GM23338 (cell line): ENCODE measurements around the gene ROR1. TPM values are rescaled to one million over a fixed set of nuclear protein-coding genes. Genes with fewer than 3 reads are reported as not detected.

Source experiments
- ATAC-seq: fragments of 200-7000 bp; cut with Tn5 transposase; 3 replicates; pipeline ENCODE4 v1.9.1; 2020
- DNase-seq: peaks from one replicate; pipeline ENCODE4 v3.0.0-alpha.2; 2015; ENCODE audit warnings: low spot score
- H2AFZ ChIP-seq: fragments of 200-600 bp; sonication (generic); 2 replicates; pipeline ENCODE4 v1.8.0; 2016; ENCODE audit warnings: antibody characterized with exemption, mild to moderate bottlenecking, moderate library complexity
- H3F3A ChIP-seq: fragments of 200-600 bp; sonication (generic); replicated peaks from 2 replicates; pipeline ENCODE4 v1.8.0; 2017; ENCODE audit warnings: antibody characterized with exemption, mixed run types, low read depth
- H3K27ac ChIP-seq: fragments of 200-600 bp; sonication (generic); 2 replicates; pipeline ENCODE4 v1.6.1; 2016; ENCODE audit warnings: low read depth
- H3K27me3 ChIP-seq: fragments of 200-600 bp; sonication (generic); 2 replicates; pipeline ENCODE4 v1.8.0; 2016; ENCODE audit warnings: mild to moderate bottlenecking, mixed run types, moderate library complexity; ENCODE audit not compliant: insufficient read depth
- H3K36me3 ChIP-seq: fragments of 200-600 bp; sonication (generic); 2 replicates; pipeline ENCODE4 v1.8.0; 2016; ENCODE audit warnings: mild to moderate bottlenecking; ENCODE audit not compliant: insufficient read depth
- H3K4me1 ChIP-seq: fragments of 200-600 bp; sonication (generic); 2 replicates; pipeline ENCODE4 v1.8.0; 2016; ENCODE audit warnings: mild to moderate bottlenecking, moderate library complexity; ENCODE audit not compliant: insufficient read depth
- H3K4me2 ChIP-seq: fragments of 200-600 bp; sonication (generic); 2 replicates; pipeline ENCODE4 v1.7.1; 2017; ENCODE audit warnings: mixed run types
- H3K4me3 ChIP-seq: fragments of 200-600 bp; sonication (generic); 2 replicates; pipeline ENCODE4 v1.6.1; 2016; ENCODE audit warnings: mixed run types
- H3K79me2 ChIP-seq: fragments of 200-600 bp; sonication (generic); replicated peaks from 2 replicates; pipeline ENCODE4 v1.8.0; 2017; ENCODE audit warnings: mild to moderate bottlenecking; ENCODE audit not compliant: insufficient read depth
- H3K9me2 ChIP-seq: fragments of 200-600 bp; sonication (generic); 2 replicates; pipeline ENCODE4 v1.8.0; 2017; ENCODE audit not compliant: insufficient read depth
- H4K20me1 ChIP-seq: fragments of 200-600 bp; sonication (generic); replicated peaks from 2 replicates; pipeline ENCODE4 v1.8.0; 2017; ENCODE audit warnings: mild to moderate bottlenecking; ENCODE audit not compliant: insufficient read depth
- H3K27ac Mint-ChIP-seq: 2 replicates; pipeline ENCODE4 v1.8.0; 2020; ENCODE audit warnings: inconsistent platforms, mild to moderate bottlenecking, moderate library complexity, mixed read lengths
- H3K27me3 Mint-ChIP-seq: 3 replicates; pipeline ENCODE4 v1.8.0; 2022; ENCODE audit warnings: low read depth, mild to moderate bottlenecking, moderate library complexity, mixed read lengths, inconsistent platforms; ENCODE audit not compliant: insufficient read depth, poor library complexity
- H3K36me3 Mint-ChIP-seq: 3 replicates; pipeline ENCODE4 v1.8.0; 2021; ENCODE audit warnings: low read depth, mild to moderate bottlenecking, inconsistent platforms, moderate library complexity, mixed read lengths
- H3K4me1 Mint-ChIP-seq: 3 replicates; pipeline ENCODE4 v1.8.0; 2020; ENCODE audit warnings: mild to moderate bottlenecking, inconsistent platforms, mixed read lengths
- H3K4me3 Mint-ChIP-seq: 3 replicates; pipeline ENCODE4 v1.8.0; 2021; ENCODE audit warnings: moderate library complexity, mild to moderate bottlenecking, inconsistent platforms, mixed read lengths
- H3K9me3 Mint-ChIP-seq: 3 replicates; pipeline ENCODE4 v1.8.0; 2020; ENCODE audit warnings: moderate library complexity, mild to moderate bottlenecking, inconsistent platforms, mixed read lengths
- CREB1 ChIP-seq: fragments of 250-450 bp; sonication (Bioruptor Pico); IDR thresholded peaks from 2 replicates; pipeline ENCODE4 v1.5.0; 2020; ENCODE audit warnings: low read depth, mild to moderate bottlenecking, moderate library complexity
- EZH2 ChIP-seq: fragments of 200-600 bp; sonication (generic); IDR thresholded peaks from one replicate; pipeline ENCODE4 v1.8.0; 2017; ENCODE audit warnings: antibody characterized with exemption, mild to moderate bottlenecking, low read depth; ENCODE audit not compliant: unreplicated experiment
- EZH2phosphoT487 ChIP-seq: fragments of 200-600 bp; sonication (generic); IDR thresholded peaks from one replicate; pipeline ENCODE4 v1.8.1; 2018; ENCODE audit warnings: antibody characterized with exemption; ENCODE audit not compliant: unreplicated experiment
- JUNB ChIP-seq: IDR thresholded peaks from one replicate; pipeline ENCODE4 v1.6.1; 2016; ENCODE audit warnings: antibody characterized with exemption; ENCODE audit not compliant: unreplicated experiment
- NANOG ChIP-seq: IDR thresholded peaks from 2 replicates; pipeline ENCODE4 v1.6.1; 2016; ENCODE audit warnings: antibody characterized with exemption, borderline replicate concordance
- POLR2AphosphoS5 ChIP-seq: IDR thresholded peaks from 2 replicates; pipeline ENCODE4 v1.6.1; 2016; ENCODE audit warnings: antibody characterized with exemption, low read depth
- STAT1 ChIP-seq: IDR thresholded peaks from one replicate; pipeline ENCODE4 v1.6.1; 2016; ENCODE audit warnings: antibody characterized with exemption; ENCODE audit not compliant: unreplicated experiment
- ZNF114 ChIP-seq: fragments of 250-450 bp; sonication (Bioruptor Pico); IDR thresholded peaks from 2 replicates; pipeline ENCODE4 v1.5.0; 2020; ENCODE audit warnings: mild to moderate bottlenecking, moderate library complexity
- ZNF331 ChIP-seq: fragments of 250-450 bp; sonication (Bioruptor Pico); IDR thresholded peaks from 2 replicates; pipeline ENCODE4 v1.5.0; 2020; ENCODE audit warnings: low read depth, mild to moderate bottlenecking, moderate library complexity
- polyA plus RNA-seq: library from polyadenylated mRNA; unstranded; fragments of >200 nt; fragmentation: Nextera tagmentation; extraction: Ambion mirVana; gene quantifications from 2 replicates; pipeline ENCODE4 v1.2.1, GENCODE V29; 2016
- total RNA-seq: library from RNA; depleted of rRNA; stranded (reverse); fragments of >200 nt; shearing (Covaris generic); gene quantifications from 2 replicates; pipeline ENCODE4 v1.2.3, GENCODE V29; 2014
- TF ChIP-seq, protein P1 (sequence below), 2 experiments: fragments of 200-600 bp in 1 of 2; sonication (generic) in 1 of 2; conservative IDR thresholded peaks; 2 replicates each; pipeline versions ENCODE4 v1.5.1 to v1.6.1; 2016 to 2017; ENCODE audit warnings: antibody characterized with exemption in 2 of 2, low read depth in 2 of 2, mild to moderate bottlenecking in 2 of 2, moderate library complexity in 1 of 2
- TF ChIP-seq, protein P2 (sequence below): IDR thresholded peaks from one replicate; pipeline ENCODE4 v1.6.1; 2018; ENCODE audit warnings: antibody characterized with exemption; ENCODE audit not compliant: unreplicated experiment
- TF ChIP-seq, protein P3 (sequence below): IDR thresholded peaks from 2 replicates; pipeline ENCODE4 v1.6.1; 2016; ENCODE audit warnings: antibody characterized with exemption
- TF ChIP-seq, protein P4 (sequence below): fragments of 250-450 bp; sonication (Bioruptor Pico); IDR thresholded peaks from 2 replicates; pipeline ENCODE4 v1.5.0; 2020; ENCODE audit warnings: mild to moderate bottlenecking, moderate library complexity

Gene ROR1
- total and polyA plus RNA-seq, 2 experiments from 2014 or later, result 59.7 to 96.0 TPM

DNA sequence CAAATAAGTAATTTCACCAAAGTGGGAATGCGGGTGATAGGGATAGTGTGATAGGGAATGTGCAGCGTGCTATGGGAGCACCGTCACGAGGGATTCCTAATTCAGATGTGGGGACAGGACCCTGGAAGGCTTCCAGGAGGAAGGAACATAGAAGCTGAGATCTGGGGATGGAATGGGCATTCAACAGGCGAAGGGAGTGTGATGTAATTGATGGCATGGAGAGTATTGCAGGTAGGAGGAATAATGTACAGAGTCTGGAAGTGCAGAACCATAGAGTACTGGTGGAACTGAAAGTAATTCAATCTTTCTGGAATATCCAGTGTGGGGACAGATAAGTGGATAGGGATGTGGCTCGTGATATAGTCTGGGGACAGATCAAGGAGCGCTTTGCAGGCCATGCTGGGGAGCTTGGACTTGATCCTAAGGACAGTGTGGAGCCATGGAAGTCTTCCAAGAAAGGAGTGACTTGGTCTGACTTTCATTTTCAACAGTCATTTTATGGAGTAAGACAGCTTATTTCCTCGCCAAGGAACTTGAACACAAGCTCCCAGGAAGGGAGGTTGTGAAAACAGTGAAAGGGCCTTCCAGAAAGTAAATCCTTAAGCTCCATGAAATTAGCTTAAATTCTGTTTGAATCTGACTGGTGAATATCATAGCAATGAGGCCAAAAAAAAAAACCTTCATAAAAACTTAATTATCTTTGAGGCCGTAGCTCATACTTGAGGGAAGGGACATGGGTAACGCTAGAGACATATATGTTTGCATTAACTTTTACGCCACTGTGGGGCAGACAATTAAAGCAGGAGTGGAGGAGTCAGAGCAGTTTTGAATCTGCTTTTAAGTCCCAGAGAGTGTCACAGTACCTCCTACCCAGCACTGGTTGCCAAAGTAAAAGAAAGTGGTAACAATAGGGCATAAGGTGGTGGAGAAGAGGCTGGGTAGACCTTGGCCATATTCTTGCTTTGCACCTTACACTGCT lies 55.8 kb downstream of the ROR1 start:
- no peaks in the 10 kb centered on the region for H3K27me3 ChIP-seq
- peaks cover 69% of the 10 kb centered on the region for H3K4me1 Mint-ChIP-seq
- H4K20me1 ChIP-seq, result peaks cover 31% of the 10 kb centered on the region
- peaks cover 7% of the 10 kb centered on the region for H3K9me3 Mint-ChIP-seq
- H3K27ac Mint-ChIP-seq, result 0 out of 2 replicates have a peak overlapping the region, but pooled peaks have one; percentile 63
- no peaks in the 10 kb centered on the region for H3F3A ChIP-seq
- no peak overlapping the region for H3K4me2 ChIP-seq
- H2AFZ ChIP-seq, result no peak overlapping the region
- no peaks in the 10 kb centered on the region for H3K9me2 ChIP-seq
- no peak overlapping the region for H3K4me3 Mint-ChIP-seq
- no peaks in the 10 kb centered on the region for H3K36me3 ChIP-seq
- H3K27ac ChIP-seq, result no peak overlapping the region
- H3K4me1 ChIP-seq, result peaks cover 58% of the 10 kb centered on the region
- no peak for DNase-seq
- H3K36me3 Mint-ChIP-seq, result peaks cover 31% of the 10 kb centered on the region
- ATAC-seq, result no peak
- peaks cover 2% of the 10 kb centered on the region for H3K27me3 Mint-ChIP-seq
- no peak for TF ChIP-seq ZNF114 (CRISPR knock-in tag)
- no peak for TF ChIP-seq EZH2
- TF ChIP-seq, protein P1, sequence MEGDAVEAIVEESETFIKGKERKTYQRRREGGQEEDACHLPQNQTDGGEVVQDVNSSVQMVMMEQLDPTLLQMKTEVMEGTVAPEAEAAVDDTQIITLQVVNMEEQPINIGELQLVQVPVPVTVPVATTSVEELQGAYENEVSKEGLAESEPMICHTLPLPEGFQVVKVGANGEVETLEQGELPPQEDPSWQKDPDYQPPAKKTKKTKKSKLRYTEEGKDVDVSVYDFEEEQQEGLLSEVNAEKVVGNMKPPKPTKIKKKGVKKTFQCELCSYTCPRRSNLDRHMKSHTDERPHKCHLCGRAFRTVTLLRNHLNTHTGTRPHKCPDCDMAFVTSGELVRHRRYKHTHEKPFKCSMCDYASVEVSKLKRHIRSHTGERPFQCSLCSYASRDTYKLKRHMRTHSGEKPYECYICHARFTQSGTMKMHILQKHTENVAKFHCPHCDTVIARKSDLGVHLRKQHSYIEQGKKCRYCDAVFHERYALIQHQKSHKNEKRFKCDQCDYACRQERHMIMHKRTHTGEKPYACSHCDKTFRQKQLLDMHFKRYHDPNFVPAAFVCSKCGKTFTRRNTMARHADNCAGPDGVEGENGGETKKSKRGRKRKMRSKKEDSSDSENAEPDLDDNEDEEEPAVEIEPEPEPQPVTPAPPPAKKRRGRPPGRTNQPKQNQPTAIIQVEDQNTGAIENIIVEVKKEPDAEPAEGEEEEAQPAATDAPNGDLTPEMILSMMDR (conservative IDR thresholded peaks at IDR 0.05; ENCODE audit: low read depth in 2 of 2), result no peak
- TF ChIP-seq, protein P2, sequence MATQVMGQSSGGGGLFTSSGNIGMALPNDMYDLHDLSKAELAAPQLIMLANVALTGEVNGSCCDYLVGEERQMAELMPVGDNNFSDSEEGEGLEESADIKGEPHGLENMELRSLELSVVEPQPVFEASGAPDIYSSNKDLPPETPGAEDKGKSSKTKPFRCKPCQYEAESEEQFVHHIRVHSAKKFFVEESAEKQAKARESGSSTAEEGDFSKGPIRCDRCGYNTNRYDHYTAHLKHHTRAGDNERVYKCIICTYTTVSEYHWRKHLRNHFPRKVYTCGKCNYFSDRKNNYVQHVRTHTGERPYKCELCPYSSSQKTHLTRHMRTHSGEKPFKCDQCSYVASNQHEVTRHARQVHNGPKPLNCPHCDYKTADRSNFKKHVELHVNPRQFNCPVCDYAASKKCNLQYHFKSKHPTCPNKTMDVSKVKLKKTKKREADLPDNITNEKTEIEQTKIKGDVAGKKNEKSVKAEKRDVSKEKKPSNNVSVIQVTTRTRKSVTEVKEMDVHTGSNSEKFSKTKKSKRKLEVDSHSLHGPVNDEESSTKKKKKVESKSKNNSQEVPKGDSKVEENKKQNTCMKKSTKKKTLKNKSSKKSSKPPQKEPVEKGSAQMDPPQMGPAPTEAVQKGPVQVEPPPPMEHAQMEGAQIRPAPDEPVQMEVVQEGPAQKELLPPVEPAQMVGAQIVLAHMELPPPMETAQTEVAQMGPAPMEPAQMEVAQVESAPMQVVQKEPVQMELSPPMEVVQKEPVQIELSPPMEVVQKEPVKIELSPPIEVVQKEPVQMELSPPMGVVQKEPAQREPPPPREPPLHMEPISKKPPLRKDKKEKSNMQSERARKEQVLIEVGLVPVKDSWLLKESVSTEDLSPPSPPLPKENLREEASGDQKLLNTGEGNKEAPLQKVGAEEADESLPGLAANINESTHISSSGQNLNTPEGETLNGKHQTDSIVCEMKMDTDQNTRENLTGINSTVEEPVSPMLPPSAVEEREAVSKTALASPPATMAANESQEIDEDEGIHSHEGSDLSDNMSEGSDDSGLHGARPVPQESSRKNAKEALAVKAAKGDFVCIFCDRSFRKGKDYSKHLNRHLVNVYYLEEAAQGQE, result no peak
- TF ChIP-seq EZH2phosphoT487, result no peak
- TF ChIP-seq POLR2AphosphoS5, result no peak
- no peak for TF ChIP-seq ZNF331 (CRISPR knock-in tag)
- TF ChIP-seq CREB1 (CRISPR knock-in tag), result no peak
- TF ChIP-seq NANOG, result no peak
- no peak for TF ChIP-seq STAT1
- TF ChIP-seq, protein P3, sequence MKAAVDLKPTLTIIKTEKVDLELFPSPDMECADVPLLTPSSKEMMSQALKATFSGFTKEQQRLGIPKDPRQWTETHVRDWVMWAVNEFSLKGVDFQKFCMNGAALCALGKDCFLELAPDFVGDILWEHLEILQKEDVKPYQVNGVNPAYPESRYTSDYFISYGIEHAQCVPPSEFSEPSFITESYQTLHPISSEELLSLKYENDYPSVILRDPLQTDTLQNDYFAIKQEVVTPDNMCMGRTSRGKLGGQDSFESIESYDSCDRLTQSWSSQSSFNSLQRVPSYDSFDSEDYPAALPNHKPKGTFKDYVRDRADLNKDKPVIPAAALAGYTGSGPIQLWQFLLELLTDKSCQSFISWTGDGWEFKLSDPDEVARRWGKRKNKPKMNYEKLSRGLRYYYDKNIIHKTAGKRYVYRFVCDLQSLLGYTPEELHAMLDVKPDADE, result no peak
- TF ChIP-seq JUNB, result no peak
- TF ChIP-seq, protein P4, sequence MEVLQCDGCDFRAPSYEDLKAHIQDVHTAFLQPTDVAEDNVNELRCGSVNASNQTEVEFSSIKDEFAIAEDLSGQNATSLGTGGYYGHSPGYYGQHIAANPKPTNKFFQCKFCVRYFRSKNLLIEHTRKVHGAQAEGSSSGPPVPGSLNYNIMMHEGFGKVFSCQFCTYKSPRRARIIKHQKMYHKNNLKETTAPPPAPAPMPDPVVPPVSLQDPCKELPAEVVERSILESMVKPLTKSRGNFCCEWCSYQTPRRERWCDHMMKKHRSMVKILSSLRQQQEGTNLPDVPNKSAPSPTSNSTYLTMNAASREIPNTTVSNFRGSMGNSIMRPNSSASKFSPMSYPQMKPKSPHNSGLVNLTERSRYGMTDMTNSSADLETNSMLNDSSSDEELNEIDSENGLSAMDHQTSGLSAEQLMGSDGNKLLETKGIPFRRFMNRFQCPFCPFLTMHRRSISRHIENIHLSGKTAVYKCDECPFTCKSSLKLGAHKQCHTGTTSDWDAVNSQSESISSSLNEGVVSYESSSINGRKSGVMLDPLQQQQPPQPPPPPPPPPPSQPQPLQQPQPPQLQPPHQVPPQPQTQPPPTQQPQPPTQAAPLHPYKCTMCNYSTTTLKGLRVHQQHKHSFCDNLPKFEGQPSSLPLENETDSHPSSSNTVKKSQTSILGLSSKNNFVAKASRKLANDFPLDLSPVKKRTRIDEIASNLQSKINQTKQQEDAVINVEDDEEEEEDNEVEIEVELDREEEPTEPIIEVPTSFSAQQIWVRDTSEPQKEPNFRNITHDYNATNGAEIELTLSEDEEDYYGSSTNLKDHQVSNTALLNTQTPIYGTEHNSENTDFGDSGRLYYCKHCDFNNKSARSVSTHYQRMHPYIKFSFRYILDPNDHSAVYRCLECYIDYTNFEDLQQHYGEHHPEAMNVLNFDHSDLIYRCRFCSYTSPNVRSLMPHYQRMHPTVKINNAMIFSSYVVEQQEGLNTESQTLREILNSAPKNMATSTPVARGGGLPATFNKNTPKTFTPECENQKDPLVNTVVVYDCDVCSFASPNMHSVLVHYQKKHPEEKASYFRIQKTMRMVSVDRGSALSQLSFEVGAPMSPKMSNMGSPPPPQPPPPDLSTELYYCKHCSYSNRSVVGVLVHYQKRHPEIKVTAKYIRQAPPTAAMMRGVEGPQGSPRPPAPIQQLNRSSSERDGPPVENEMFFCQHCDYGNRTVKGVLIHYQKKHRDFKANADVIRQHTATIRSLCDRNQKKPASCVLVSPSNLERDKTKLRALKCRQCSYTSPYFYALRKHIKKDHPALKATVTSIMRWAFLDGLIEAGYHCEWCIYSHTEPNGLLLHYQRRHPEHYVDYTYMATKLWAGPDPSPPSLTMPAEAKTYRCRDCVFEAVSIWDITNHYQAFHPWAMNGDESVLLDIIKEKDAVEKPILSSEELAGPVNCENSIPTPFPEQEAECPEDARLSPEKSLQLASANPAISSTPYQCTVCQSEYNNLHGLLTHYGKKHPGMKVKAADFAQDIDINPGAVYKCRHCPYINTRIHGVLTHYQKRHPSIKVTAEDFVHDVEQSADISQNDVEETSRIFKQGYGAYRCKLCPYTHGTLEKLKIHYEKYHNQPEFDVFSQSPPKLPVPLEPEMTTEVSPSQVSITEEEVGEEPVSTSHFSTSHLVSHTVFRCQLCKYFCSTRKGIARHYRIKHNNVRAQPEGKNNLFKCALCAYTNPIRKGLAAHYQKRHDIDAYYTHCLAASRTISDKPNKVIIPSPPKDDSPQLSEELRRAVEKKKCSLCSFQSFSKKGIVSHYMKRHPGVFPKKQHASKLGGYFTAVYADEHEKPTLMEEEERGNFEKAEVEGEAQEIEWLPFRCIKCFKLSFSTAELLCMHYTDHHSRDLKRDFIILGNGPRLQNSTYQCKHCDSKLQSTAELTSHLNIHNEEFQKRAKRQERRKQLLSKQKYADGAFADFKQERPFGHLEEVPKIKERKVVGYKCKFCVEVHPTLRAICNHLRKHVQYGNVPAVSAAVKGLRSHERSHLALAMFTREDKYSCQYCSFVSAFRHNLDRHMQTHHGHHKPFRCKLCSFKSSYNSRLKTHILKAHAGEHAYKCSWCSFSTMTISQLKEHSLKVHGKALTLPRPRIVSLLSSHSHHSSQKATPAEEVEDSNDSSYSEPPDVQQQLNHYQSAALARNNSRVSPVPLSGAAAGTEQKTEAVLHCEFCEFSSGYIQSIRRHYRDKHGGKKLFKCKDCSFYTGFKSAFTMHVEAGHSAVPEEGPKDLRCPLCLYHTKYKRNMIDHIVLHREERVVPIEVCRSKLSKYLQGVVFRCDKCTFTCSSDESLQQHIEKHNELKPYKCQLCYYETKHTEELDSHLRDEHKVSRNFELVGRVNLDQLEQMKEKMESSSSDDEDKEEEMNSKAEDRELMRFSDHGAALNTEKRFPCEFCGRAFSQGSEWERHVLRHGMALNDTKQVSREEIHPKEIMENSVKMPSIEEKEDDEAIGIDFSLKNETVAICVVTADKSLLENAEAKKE (CRISPR knock-in tag), result no peak
- peaks cover 99% of the 10 kb centered on the region for H3K79me2 ChIP-seq
- no peak overlapping the region for H3K4me3 ChIP-seq
